A549 (cell line): ENCODE measurements around the gene EEFSEC. TPM values are rescaled to one million over a fixed set of nuclear protein-coding genes. Genes with fewer than 3 reads are reported as not detected.

Experiments
- ATAC-seq, 2 experiments: fragments of 200-7000 bp in 1 of 2; fragments of >200 bp in 1 of 2; cut with Nextera tagmentation in 1 of 2; cut with Tn5 transposase in 1 of 2; 3 replicates each; pipeline versions ENCODE4 v1.8.0 to v1.9.1; 2018 to 2020; ENCODE audit warnings: mild to moderate bottlenecking in 1 of 2, moderate library complexity in 1 of 2
- CTCF ChIA-PET: fragments of 300-600 bp; sonication (Branson Sonifier 250); formaldehyde crosslinking; extraction: SDS; loops from one replicate; lab custom pipeline; 2021; ENCODE audit warnings: antibody characterized with exemption, inconsistent platforms; lab: Yijun Ruan, JAX
- POLR2A ChIA-PET: fragments of 350-600 bp; formaldehyde crosslinking; extraction: SDS; loops from one replicate; lab custom pipeline; 2021; ENCODE audit warnings: antibody characterized with exemption, inconsistent platforms; lab: Yijun Ruan, JAX
- DNase-seq, 2 experiments: peaks; one replicate each; pipeline versions ENCODE4 v3.0.0 to v3.0.0-alpha.2; 2011 to 2016; ENCODE audit warnings: low read depth in 1 of 2, low spot score in 1 of 2
- FAIRE-seq: peaks from 2 replicates; lab custom pipeline; 2011; peaks lifted over from hg19 to GRCh38; lab: Jason Lieb, UNC
- H3K27ac ChIP-seq, 2 experiments: fragments of >200 bp; sonication (Bioruptor Twin); formaldehyde crosslinking; 3 replicates each; pipeline ENCODE4 v1.5.1; 2016 to 2017
- H3K4me1 ChIP-seq: fragments of >200 bp; sonication (Bioruptor Twin); formaldehyde crosslinking; 3 replicates; pipeline ENCODE4 v1.6.1; 2016
- H3K4me2 ChIP-seq: fragments of >200 bp; sonication (Bioruptor Twin); formaldehyde crosslinking; 3 replicates; pipeline ENCODE4 v1.6.1; 2016
- H3K4me3 ChIP-seq: fragments of >200 bp; sonication (Bioruptor Twin); formaldehyde crosslinking; 3 replicates; pipeline ENCODE4 v1.5.1; 2016
- H3K9me3 ChIP-seq: fragments of >200 bp; sonication (Bioruptor Twin); formaldehyde crosslinking; 3 replicates; pipeline ENCODE4 v1.6.1; 2016
- CBX2 ChIP-seq: fragments of 200-600 bp; sonication (generic); IDR thresholded peaks from 2 replicates; pipeline ENCODE4 v1.6.1; 2016; ENCODE audit warnings: low read depth, mild to moderate bottlenecking, borderline replicate concordance
- FOSL2 ChIP-seq, 2 experiments: fragments of 450-650 bp in 1 of 2; fragments of >200 bp in 1 of 2; sonication (Bioruptor Twin) in 1 of 2; formaldehyde crosslinking; IDR thresholded peaks; 2 replicates each; pipeline versions ENCODE4 v1.5.0 to v1.6.1; 2016 to 2020; ENCODE audit warnings: mild to moderate bottlenecking in 1 of 2, moderate library complexity in 1 of 2
- JUN ChIP-seq, 2 experiments: fragments of >200 bp; sonication (Bioruptor Twin); formaldehyde crosslinking; IDR thresholded peaks; 2 replicates in 1 of 2; 3 replicates in 1 of 2; pipeline ENCODE4 v1.6.1; 2016 to 2017
- JUNB ChIP-seq: fragments of >200 bp; sonication (Bioruptor Twin); formaldehyde crosslinking; IDR thresholded peaks from 2 replicates; pipeline ENCODE4 v1.6.1; 2016
- MAFK ChIP-seq: fragments of 450-650 bp; IDR thresholded peaks from 2 replicates; pipeline ENCODE4 v1.6.1; 2014; ENCODE audit not compliant: partially characterized antibody
- MYC ChIP-seq: IDR thresholded peaks from 2 replicates; pipeline ENCODE4 v1.6.1; 2012; ENCODE audit warnings: mild to moderate bottlenecking, inconsistent platforms, low read length, improper control_type of control experiment, borderline replicate concordance
- NPAS2 ChIP-seq: fragments of 250-450 bp; sonication (Bioruptor Pico); IDR thresholded peaks from 2 replicates; pipeline ENCODE4 v1.8.0; 2022; ENCODE audit warnings: mild to moderate bottlenecking, moderate library complexity, borderline replicate concordance
- RAD21 ChIP-seq, 2 experiments: fragments of >200 bp in 1 of 2; sonication (Bioruptor Twin) in 1 of 2; formaldehyde crosslinking in 1 of 2; IDR thresholded peaks in 1 of 2; conservative IDR thresholded peaks in 1 of 2; 2 replicates in 1 of 2; 3 replicates in 1 of 2; pipeline ENCODE4 v1.6.1; 2012 to 2018; ENCODE audit warnings: inconsistent platforms in 1 of 2
- RCOR1 ChIP-seq: fragments of 150-350 bp; IDR thresholded peaks from 2 replicates; pipeline ENCODE4 v1.6.1; 2014; ENCODE audit warnings: antibody characterized with exemption, low read length, low read depth
- SMC3 ChIP-seq: fragments of >200 bp; sonication (Bioruptor Twin); formaldehyde crosslinking; IDR thresholded peaks from 3 replicates; pipeline ENCODE4 v1.6.1; 2018; ENCODE audit warnings: inconsistent platforms
- ZNF302 ChIP-seq: fragments of 250-450 bp; sonication (Bioruptor Pico); IDR thresholded peaks from 2 replicates; pipeline ENCODE4 v1.9.0; 2021; ENCODE audit warnings: inconsistent platforms, mild to moderate bottlenecking, moderate library complexity
- WGBS: methylation state at CpG from one replicate; pipeline ENCODE4 v1.1.6; 2017; ENCODE audit errors: missing lambda C conversion rate; 5-methylcytosine and 5-hydroxymethylcytosine counted together
- polyA plus RNA-seq, 4 experiments: library from polyadenylated mRNA; depleted of rRNA in 3 of 4; stranded (reverse); fragments of >200 nt; fragmentation: RNase III in 1 of 4; extraction: RNeasy Plus Mini Kit Qiagen cat#74134 plus additional on column Dnase treatment in 1 of 4; gene quantifications; 2 replicates in 3 of 4; 3 replicates in 1 of 4; pipeline ENCODE4 v1.2.3, GENCODE V29; 2011 to 2017
- TF ChIP-seq, protein P1 (sequence below): fragments of >200 bp; sonication (Bioruptor Twin); formaldehyde crosslinking; IDR thresholded peaks from 3 replicates; pipeline ENCODE4 v1.5.1; 2016
- TF ChIP-seq, protein P2 (sequence below): fragments of 250-450 bp; sonication (Bioruptor Pico); IDR thresholded peaks from 2 replicates; pipeline ENCODE4 v1.5.0; 2020; ENCODE audit warnings: low read depth, mild to moderate bottlenecking, moderate library complexity

Gene EEFSEC
- polyA plus RNA-seq, 2 of the 4 experiments (the other 2 are of a cell fraction): 6.9 to 7.3 TPM

DNA sequence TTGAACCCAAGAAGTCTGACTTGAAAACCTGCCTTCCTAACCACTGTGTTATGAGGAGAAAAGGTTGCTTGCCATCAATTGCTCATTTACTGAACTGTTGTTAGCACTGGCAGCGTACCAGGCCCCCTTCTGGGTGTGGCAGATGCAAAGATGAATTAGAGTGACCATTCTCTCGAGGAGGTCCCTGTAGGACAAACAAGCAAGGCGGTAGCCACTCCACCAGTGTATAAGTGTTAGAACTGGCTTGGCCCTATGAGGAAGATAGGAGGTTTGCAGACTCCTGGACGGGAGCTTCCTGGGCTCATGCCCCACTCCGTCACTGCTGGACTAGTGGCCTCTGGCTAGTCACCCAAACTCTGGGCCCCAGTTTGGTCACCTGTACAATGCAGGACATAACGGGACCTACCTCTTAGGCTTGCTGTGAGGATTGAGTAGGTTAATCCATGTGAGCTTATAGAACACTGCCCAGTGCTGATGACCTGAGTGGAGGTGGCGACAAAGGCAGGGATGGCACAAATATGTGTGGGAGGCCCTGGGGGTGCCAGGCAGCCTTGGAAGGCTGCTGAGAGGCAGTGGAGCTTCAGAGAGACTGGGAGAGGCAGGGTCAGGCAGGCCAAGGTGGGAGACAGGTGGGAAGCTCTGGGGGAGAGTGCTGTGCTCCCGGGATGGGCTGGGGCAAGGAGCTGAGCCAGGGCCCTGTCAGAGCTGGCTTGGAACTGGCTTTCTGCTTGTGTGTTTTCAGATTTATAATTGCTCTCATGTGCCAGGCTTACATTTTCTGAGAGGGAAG, 167.5 kb downstream of the EEFSEC start (continued):
- TF ChIP-seq, protein P1, sequence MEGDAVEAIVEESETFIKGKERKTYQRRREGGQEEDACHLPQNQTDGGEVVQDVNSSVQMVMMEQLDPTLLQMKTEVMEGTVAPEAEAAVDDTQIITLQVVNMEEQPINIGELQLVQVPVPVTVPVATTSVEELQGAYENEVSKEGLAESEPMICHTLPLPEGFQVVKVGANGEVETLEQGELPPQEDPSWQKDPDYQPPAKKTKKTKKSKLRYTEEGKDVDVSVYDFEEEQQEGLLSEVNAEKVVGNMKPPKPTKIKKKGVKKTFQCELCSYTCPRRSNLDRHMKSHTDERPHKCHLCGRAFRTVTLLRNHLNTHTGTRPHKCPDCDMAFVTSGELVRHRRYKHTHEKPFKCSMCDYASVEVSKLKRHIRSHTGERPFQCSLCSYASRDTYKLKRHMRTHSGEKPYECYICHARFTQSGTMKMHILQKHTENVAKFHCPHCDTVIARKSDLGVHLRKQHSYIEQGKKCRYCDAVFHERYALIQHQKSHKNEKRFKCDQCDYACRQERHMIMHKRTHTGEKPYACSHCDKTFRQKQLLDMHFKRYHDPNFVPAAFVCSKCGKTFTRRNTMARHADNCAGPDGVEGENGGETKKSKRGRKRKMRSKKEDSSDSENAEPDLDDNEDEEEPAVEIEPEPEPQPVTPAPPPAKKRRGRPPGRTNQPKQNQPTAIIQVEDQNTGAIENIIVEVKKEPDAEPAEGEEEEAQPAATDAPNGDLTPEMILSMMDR: no peak
- TF ChIP-seq JUN (IDR thresholded peaks at IDR 0.05) (no peak), CBX2 (no peak), MAFK (no peak), ZNF302 (CRISPR knock-in tag) (no peak), NPAS2 (CRISPR knock-in tag) (no peak)
- TF ChIP-seq, all 56 proteins: peak for 0

DNA sequence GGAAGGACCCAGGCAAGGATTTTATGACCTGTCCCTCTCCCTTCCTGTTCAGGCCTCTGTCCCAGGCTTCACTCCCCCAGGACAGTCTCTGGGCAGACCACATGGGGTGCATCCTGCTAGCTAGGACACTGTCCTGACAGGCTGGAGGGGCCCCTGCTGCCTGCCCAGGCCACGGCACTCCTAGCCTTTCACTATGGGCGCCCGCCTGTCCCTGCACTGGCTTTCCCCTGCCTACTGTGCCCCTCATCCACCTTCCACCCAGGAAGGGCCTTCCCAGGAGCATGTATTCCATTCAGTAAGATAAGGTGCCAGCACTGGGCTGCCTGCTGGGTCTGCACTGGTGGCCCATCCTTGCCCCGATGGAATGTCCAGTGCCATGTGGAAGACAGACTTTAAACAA, 168.1 kb downstream of the EEFSEC start:
- ChIA-PET CTCF (interaction anchor here (0.7 to 3.2 kb wide), 9 partner anchors 10 to 264 kb away, joined by 3 to 11 read pairs (median 4); no protein-coding TSS in a partner anchor), POLR2A (no interaction called here)
- Histone ChIP-seq H3K27ac (no peak overlapping the region), H3K4me3 (no peak overlapping the region), H3K4me1 (no peaks in the 10 kb centered on the region), H3K9me3 (no peaks in the 10 kb centered on the region), H3K4me2 (no peak overlapping the region)
- no CpG with 5 or more reads among the region's 4 CpGs for WGBS
- no peak for DNase-seq
- no peak for ATAC-seq
- FAIRE-seq: no peak
- TF ChIP-seq MYC (no peak), RAD21 (conservative IDR thresholded peaks at IDR 0.05 in 1 of 2, IDR thresholded peaks at IDR 0.05 in 1 of 2) (no peak), JUNB (no peak)
- TF ChIP-seq, protein P2, sequence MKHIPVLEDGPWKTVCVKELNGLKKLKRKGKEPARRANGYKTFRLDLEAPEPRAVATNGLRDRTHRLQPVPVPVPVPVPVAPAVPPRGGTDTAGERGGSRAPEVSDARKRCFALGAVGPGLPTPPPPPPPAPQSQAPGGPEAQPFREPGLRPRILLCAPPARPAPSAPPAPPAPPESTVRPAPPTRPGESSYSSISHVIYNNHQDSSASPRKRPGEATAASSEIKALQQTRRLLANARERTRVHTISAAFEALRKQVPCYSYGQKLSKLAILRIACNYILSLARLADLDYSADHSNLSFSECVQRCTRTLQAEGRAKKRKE: no peak

DNA sequence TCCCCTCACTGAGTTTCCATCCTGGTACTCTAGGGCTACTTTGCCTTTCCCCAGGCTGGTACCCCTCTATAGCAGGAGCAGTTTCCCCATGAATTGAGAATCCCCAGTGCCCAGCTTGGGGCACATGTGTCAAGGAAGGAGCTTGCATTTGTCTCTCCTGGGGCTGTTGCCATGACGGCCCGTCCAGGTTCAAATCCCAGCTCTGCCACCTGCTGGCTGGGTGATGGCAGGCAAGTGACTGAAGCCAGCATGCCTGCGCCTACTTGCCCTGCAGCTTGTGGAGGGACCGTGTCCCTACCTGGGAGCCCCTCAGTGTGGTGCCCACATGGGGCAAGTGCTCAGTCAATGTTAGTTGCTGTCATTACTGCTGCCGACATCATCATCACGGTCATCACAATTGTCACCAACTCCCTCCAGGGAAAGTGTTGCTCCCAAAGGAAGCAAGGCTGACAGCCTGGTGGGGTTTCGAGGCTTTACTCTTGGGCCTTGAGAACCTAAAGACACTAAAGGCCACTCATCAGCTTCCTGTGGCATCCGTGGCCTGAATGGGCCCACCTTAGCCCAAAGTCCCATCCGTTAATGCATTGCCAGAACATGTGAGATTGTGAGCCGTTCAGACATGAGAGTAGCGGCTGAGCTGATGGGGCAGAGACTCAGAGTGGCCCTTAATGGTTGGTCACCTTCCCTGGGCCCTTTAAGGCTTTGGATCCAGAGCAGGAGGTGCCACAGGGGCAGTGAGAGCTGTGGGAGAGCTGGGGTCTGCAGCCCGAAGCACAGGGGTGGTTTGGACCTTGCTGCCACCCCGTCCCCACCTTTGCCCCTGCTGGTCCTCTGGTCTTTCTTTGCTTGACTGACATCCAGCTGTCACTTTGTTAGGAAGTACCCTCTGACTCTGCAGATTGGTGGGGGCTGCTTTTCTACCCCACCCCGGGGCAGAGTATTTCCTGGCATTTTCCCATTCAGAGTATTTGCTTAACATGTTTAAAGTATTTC, 169.0 kb downstream of the EEFSEC start:
- no peak overlapping the region for H3K27ac ChIP-seq
- H3K4me2 ChIP-seq: no peak overlapping the region
- DNase-seq (peak; percentile 13 to 35), FAIRE-seq (no peak), ATAC-seq (peak; percentile 62 to 87; a peak in 4 of 6 replicates)
- no peaks in the 10 kb centered on the region for H3K4me1 ChIP-seq
- TF ChIP-seq SMC3 (peak; percentile 41), RAD21 (conservative IDR thresholded peaks at IDR 0.05 in 1 of 2, IDR thresholded peaks at IDR 0.05 in 1 of 2) (peak; percentile 29 to 42; a peak in 4 of 5 replicates), FOSL2 (IDR thresholded peaks at IDR 0.05) (no peak), FOSL2 (CRISPR knock-in tag; IDR thresholded peaks at IDR 0.05) (no peak), RCOR1 (no peak)
- TF ChIP-seq, protein P1: peak; percentile 38
- ChIA-PET CTCF (interaction anchor here (0.7 to 3.2 kb wide), 11 partner anchors 11 to 263 kb away, joined by 3 to 11 read pairs (median 4); no protein-coding TSS in a partner anchor), POLR2A (no interaction called here)
- WGBS: 85% methylated on average over 9 of the region's 14 CpGs
- no peak overlapping the region for H3K4me3 ChIP-seq
- H3K9me3 ChIP-seq: no peaks in the 10 kb centered on the region
